Right lobe of liver (tissue), 4 donors: ENCODE data around the gene IBTK.

ENCODE experiments used
- POLR2A ChIP-seq: fragments of 450-650 bp; IDR thresholded peaks from one replicate; pipeline ENCODE4 v1.6.1; 2017; ENCODE audit warnings: antibody characterized with exemption, mild to moderate bottlenecking
- TF ChIP-seq, protein P1 (sequence below), 4 donors: fragments of 200-600 bp in 3 of 4; fragments of 450-650 bp in 1 of 4; IDR thresholded peaks; one replicate each; pipeline versions ENCODE4 v1.5.1 to v1.8.0; 2016 to 2022; ENCODE audit warnings: antibody characterized with exemption in 4 of 4, mild to moderate bottlenecking in 2 of 4
- donor health status: DM: no; HTN: no; CAD: no.
- donor health status: DM: no; HTN: no; CAD: no.
- donor health status: DM: no; HTN: yes; CAD: no.

DNA sequence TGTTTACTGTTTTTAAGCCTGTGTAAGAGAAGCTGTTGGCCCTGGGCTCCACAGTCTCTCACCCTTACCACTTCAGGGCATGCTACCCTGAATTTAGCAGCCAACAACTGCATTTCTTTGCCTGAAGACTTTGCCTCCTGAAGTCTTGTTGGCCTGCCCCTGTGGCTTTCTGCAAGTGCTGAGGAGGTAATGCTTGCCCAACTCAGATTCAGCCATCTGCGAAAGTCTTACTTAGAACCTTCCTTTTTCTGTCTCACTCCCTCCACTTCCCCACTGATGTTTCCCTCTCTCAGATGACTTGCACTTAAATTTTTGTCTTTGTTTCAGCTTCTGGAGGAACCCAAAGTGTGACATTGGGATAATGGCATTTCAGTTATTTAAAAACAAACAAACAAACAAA is 11.8 kb upstream of the IBTK start:
- TF ChIP-seq, protein P1, sequence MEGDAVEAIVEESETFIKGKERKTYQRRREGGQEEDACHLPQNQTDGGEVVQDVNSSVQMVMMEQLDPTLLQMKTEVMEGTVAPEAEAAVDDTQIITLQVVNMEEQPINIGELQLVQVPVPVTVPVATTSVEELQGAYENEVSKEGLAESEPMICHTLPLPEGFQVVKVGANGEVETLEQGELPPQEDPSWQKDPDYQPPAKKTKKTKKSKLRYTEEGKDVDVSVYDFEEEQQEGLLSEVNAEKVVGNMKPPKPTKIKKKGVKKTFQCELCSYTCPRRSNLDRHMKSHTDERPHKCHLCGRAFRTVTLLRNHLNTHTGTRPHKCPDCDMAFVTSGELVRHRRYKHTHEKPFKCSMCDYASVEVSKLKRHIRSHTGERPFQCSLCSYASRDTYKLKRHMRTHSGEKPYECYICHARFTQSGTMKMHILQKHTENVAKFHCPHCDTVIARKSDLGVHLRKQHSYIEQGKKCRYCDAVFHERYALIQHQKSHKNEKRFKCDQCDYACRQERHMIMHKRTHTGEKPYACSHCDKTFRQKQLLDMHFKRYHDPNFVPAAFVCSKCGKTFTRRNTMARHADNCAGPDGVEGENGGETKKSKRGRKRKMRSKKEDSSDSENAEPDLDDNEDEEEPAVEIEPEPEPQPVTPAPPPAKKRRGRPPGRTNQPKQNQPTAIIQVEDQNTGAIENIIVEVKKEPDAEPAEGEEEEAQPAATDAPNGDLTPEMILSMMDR (IDR thresholded peaks at IDR 0.05): no peak
- TF ChIP-seq POLR2A: no peak
